Measurements from ENCODE around the gene STEEP1.

STEEP1 gene

DNA sequence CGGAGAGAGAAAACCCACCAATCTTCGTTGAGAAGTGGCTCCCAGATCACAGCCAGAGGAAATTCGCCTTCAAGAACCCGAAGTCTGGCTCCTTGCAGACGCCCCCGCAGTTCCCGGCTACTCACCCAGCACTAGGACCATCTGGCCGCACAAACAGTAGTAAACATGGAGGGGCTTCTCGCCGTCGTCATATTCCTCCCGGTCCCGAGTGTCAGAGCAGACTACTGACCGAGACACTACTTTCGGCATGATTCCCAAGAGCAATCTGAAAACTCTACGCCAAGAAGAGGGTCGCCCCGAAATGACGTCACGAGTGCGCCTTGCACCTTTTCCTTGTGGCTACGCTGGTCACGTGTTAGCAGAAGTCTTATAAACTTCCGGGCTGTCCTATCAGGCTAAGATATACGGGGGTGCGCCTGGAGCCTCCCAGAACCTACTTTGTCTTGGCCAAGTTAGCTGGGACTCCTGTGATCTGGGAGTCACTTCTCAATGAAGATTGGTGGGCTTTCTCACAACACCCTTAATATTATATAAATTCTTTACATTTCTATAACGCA lies at the start of gene STEEP1:
Gene STEEP1 (minus strand): TSS at position 303 of the 557 bp plus-strand sequence. CDS start 54 bp downstream, at position 249.
- peak; percentile 85 for DNase-seq (ENCODE audit: low spot score)

DNA sequence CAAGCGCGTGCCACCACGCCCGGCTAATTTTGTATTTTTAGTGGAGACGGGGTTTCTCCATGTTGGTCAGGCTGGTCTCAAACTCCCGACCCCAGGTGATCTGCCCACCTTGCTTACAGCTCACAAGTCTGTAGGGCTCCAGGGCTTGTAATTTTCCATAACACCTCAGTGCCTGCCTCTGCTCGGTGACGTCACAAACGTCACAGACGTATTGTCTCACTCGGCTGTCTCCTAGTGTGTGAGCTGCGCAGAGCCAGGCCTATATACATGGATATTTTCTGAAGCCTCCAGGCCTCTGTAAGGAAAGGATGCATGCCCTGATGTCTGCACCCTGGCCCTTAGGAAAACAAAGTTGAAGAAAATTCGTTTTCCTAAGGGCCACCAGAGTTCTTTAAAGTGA lies 49.6 kb upstream of the STEEP1 start:
- no peak for DNase-seq (ENCODE audit: low spot score)

DNA sequence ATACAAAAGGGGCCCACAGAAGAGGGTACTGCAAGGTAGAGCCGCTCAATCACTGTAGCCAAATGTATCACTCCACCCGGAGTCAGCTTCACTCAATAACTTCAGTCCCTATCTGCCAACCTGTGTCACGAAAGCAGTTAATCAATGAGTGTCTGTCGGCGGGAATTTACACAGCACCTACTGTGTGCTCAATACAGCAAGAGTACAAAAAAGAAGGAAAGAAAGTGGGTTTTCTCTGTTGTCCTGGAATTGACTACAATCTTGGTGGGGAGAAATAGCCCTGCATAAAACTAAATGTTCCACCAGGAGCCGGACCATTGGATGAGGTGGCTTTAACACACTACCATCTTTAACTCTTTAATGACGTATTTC lies 41.8 kb upstream of the STEEP1 start:
- DNase-seq (ENCODE audit: low spot score), result no peak

DNA sequence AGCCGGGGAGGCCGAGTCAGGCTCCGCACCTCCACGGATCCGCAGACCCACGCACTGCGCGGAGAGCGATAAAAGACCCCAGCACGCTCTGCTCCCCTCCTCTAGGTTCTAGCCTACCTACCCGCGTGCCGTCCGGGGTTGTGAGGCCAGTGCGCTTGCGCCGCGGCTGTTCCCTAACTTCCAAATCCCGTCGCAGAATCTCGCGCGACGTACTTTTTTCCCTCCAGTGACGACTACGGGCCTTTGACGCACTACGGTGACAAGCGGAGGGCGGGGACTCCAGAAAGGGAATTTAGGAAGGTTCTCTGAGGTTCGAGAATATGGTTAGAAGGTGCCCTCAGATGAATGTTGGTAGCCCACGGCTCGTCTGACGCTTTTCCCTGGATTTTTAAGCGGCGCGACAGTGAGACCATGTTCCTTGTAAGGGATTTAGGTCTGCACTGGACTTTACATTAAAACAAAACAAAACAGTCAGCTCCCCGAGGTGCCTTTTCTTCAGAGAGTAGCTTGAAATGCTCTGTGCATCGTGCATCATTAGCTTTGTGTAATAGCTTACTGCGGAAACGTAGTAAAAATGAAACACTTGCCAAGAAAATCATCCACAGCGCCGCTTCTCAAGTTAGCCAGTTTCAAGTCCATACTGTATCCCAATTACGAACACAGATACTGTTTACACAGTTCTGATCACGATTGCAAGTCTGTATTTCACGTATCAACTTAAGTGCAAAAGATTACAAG lies 41.2 kb upstream of the STEEP1 start, which contains the start of gene NKRF:
Gene NKRF (minus strand): TSS at position 145 of the 738 bp plus-strand sequence.
- peak; percentile 85 for DNase-seq (ENCODE audit: low spot score)

DNA sequence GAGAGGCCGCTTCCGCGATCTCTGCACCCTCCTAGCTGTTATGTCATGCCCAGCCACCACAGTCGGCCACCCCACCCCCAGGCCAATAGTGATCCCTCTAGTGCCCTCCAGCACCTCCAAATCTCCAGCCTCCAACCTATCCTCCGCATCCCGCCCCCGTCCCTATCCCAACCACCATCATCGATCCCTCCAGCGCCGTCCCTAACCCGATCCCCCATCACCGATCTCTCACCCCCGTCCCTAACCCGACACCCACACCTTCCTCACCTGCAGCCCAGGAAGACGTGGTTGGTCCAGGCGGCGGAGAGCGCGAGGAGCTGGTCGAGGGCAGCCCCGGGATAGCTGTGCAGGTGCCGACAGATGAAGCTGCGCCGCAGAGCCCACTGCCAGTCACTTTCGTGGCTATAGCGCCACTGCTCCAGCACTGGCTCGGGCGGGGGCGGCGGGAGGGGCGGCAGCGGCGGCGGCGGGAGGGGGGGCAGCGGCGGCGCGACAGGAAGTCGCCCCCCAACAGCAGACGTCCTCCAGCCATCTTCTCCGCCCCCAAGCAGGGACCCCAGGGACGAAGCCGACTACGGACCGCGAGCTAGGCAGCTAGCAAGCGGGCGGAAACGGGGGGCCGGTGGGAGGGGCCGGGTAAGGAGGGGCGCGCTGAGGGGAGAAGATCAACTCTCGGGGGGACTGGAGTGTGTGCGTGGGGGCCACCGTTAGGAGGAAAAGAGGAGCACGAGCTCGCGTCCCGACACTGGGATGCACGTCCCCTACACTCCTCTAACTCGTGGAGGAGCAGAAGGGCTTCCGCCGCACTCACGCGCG lies 40.5 kb upstream of the STEEP1 start:
- DNase-seq (ENCODE audit: low spot score), result peak; percentile 62

DNA sequence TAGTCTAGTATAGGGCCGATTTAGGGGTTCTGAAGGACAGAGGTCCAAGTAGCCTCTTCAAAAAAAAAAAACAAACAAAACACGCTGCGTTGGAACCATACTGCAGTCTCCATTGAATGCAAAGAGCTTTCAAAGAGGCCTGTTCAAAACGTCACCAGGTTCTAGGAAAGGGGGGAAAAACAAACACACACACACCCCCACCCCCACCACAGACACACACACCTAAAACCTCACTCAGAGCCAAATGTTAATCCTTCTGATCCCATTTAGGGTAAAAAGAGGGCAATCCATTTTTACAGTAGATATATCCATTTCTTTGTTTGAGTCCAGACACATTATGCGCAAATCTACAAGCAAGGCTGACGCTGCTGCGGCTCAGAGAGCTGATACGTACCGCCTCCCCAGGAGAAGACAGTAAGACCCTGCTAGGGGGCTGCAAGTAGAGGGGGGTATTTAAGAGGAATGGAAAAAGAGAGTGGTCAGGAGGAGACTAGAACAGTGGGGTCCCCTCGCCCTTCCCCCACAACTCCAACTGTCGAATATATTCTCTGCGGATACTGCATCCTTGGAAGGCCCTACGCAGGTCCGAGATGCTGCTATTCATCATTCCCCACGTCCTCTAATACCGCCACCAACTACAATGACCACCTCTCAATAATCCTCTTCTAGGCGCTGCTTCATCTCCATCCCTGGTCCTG lies 39.7 kb upstream of the STEEP1 start:
- DNase-seq (ENCODE audit: low spot score), result no peak

DNA sequence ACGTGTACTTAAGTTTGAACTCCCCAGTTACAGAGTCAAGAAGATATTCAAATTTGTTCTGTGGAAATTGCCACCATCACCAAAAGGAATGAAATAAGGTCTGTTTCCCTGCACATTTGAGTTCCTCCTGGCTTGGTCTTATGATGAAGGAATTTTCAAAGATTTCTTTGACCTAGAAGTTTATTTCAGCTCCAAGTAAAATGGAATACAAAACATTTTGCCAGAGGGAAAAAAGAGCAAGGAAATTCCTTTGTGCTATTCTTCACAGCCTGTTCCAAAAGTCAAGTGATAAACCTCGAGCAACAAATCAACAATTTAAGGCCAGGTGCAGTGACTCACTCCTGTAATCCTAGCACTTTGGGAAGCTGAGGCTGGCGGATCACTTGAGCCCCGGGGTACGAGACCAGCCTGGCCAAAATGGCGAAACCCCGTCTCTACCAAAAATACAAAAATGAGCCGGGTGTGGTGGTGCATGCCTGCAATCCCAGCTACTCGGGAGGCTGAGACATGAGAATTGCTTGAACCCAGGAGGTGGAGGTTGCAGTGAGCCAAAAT lies 37.6 kb upstream of the STEEP1 start:
- DNase-seq (ENCODE audit: low spot score), result no peak

DNA sequence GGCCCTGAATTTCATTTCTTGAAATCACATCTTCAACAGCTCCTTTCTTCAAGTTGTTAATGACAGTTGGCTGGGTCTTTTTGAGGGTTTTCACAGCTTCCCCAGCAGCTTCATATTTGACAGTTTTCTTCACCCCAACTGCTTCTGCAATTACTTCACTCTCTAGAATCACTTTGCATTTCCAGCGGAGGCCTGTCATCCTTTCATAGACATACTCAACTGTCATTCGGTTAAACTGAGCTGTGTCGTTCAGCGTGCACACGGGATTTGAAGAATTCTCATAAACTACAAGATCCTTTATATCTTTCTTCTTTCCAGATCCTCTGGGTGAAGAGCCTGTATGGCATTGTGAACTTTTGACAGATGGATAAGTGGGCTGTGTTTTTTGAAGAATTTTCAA lies 24.6 kb upstream of the STEEP1 start:
- DNase-seq (ENCODE audit: low spot score), result no peak

DNA sequence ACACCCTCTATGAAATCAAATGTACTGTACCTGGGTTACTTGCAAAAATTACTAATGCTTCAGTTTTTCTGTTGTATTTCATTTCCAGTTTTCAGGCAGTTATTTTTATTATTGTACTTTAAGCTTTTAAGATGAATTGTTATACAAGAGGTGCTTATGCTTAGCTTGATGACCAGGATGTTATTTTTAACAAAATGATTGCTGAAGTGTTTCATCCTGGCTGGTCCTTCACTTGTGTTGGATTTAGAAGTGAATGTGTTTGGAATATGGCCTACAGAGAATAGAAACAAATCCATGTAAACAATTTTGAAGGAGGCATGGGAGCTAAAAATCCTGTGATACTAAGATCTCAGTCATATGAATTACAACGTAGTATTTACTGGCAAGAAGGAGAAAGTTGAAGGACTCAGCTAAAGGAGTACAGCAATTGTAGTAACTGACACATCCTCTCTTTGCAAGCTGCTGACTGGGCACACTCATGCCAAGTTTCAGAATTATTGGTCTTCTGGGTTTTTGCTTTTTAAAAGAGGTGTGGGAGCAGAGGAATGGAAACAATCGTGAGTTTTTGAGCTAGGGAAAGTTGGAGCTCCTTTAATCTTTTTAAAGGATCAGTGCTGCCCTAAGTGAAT lies 18.3 kb upstream of the STEEP1 start:
- DNase-seq (ENCODE audit: low spot score), result no peak

DNA sequence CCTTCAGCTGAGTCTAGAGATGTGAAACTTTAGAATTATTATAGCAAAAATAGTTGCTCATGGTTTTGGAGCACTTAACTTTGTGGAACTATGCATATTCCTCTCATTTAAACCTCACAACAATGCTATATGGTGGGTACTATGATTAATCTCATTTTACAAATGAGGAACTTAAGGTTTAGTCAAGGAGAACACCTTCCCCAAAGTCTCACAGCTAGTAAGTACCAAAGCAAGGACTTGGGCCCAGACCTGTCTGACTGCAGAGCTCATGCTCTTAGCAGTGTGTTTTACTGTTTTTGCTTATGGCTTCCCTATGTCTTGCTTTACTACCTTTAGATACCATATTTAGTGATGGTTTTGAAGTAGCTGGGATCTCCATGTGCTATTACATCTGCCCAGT lies 14.2 kb upstream of the STEEP1 start:
- no peak for DNase-seq (ENCODE audit: low spot score)

DNA sequence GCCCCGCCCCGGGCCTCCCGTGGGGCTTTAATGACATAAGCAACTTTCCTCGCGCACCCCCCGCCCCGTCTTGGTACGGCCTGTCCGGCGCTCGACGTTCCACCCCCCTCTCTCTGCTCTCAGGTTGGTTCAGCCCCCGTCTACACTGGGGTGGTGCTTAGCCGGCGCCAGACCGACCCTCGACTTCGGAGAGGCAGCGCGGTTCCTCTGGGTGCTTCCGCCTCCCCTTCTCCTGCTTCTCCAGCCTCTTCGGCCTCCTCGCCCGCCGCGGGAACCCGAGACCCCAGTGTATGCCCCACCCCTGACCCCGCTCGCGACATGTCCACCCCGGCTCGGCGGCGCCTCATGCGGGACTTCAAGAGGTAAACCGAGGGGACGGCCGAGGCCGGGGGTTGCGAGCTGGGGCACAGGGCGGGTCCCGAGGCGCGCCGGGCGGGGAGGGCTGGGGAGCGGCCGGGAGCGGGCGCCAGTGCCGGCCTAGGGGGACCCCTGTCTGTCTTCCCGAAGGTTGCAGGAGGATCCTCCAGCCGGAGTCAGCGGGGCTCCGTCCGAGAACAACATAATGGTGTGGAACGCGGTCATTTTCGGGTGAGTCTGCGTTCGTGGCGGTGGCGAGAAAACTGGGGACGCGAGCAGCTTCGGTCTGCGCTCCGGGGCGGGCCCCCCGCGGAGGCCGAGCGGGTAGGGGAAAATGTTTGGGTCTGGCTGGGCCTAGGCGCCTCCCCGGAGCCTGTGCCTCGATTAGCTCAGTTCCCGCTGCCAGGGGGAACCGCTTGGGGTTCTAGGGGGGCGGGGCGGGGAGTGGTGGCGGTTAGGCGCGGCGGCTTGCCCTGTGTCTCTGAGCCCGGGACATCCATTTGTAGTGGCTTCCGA lies 9.4 kb upstream of the STEEP1 start, which contains the start of gene UBE2A:
Gene UBE2A (plus strand): TSS at position 170 of the 873 bp plus-strand sequence. CDS start 149 bp downstream, at position 319.
- peak; percentile 89 for DNase-seq (ENCODE audit: low spot score)

DNA sequence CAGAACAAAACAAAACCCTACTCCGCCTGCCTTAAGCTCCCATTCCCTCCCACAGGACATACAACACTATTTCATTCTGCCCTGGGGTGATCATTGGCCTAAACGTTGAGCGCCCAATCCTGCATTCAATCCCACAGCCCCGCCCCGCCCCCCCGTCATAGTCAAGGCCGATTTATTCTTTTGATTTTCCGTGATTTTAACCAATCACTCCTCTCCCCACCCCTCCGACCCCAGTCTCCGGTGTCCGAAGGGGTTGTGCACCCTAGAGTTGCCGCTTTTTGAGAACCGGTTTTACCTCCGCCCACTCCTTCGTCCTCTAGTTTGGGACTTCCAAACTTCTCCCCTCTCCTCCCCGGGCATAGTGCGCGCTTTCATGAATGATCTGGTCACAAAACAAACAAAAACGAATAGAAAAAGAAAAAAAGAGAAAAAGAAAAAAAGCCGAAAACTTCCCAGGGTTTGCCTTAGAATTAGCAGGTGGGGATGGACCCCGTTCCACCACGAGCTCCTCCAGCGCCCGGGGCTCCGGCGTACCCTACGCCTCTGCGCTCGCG lies 8.7 kb upstream of the STEEP1 start:
- peak; percentile 46 for DNase-seq (ENCODE audit: low spot score)

DNA sequence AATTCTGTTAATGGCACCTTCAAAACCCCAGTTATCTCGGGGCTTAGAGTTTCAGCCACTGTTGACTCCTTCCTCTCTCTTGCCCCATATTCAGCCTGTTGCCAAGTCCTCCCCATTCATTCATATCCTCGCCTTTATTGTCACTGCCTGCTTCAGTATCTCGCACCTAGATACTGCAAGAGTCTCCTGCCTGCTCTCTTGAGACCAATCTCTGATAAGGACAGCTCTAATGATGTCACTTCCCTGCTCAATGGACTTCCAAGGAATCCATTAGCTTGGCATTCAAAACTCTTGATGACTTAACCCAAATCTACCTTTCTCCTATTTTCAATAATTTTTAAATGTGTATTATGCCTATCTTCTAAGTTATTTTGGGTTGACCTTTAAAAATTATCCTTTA lies 8.0 kb upstream of the STEEP1 start:
- DNase-seq (ENCODE audit: low spot score), result no peak

DNA sequence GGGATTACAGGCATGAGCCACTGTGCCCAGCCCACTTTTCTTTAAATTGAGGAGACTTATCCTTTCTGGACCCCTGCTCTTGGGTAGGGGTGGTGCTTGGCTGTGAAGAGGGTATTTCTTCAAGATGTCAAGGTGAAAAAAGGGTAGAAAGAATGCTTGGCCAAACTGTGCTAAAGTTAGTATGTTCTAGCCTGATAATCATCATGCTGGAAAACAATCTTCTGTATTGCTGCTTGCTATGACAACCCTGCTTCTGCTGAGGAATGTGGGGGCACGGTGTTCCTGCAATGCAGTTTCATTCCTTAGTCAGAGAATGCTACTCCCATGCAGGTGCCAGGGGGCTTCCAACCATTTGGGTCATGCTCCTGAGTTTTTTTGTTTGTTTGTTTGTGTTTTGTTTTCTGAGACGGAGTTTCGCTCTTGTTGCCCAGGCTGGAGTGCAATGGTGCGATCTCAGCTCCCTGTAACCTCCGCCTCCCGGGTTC lies 5.2 kb upstream of the STEEP1 start:
- DNase-seq (ENCODE audit: low spot score), result no peak

DNA sequence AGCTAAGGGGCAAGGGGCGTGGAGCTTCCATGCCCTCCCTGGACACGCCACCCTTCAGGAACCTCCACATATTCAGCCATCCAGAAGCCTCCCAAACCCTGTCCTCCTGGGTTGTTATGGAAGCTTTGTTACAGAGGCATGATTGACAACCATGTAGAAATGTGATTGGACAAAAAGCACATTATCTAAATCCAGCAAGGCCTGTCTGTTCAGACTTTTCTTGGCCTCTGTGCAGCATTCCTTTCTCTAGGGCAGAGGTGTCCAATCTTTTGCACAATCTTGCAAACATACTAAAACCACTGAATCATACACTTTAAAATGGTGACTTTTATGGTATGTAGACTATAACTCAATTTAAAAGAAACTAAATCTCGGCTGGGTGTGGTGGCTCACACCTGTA lies 12.7 kb downstream of the STEEP1 start:
- no peak for DNase-seq (ENCODE audit: low spot score)

DNA sequence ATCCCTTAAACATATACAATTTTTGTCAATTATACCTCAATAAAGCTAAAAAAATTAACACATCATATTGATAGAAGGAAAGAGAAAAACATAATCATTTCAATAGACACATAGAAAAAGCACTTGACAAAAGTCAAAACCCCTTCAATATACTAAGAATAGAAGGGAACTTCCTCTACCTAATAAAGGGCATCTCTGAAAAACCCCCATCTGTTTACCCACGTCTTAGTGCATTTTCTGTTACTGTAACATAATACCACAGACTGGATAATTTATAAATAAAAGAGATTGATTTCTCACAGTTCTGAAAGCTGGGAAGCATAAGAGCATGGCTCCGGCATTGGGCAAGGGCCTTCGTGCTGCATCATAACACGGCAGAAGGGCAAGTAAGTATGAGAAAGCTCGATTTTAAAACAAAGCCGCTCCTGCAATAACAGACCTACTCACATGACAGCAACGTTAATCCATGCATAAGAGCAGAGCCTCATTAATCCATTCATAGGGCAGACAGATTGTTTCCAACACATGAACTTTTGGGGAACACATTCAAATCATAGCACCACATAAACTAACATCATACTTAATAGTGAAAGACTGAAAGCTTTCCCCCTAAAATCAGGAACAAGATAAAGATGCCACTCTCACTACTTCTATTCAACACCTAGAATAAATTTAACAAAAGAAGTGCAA lies 15.7 kb downstream of the STEEP1 start:
- no peak for DNase-seq (ENCODE audit: low spot score)

DNA sequence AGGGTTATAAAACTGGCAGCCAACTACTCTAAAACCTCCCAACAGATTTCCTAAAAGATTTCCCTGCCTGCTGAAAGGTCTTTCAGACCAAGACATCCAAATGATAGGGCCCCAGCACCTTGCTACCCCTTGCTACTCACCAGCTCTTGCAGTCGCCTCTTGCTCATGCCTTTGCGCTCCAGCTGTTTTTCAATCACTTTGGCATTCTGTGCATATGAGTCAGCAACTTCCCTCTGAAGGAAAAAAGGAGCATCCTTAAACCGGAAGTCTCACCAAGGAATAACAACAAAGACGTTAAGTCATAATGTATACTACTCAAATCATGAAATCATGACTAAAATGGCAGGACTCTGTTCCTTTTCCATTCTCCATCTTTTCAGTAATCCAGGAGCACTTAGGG lies 24.0 kb downstream of the STEEP1 start:
- DNase-seq (ENCODE audit: low spot score), result no peak

DNA sequence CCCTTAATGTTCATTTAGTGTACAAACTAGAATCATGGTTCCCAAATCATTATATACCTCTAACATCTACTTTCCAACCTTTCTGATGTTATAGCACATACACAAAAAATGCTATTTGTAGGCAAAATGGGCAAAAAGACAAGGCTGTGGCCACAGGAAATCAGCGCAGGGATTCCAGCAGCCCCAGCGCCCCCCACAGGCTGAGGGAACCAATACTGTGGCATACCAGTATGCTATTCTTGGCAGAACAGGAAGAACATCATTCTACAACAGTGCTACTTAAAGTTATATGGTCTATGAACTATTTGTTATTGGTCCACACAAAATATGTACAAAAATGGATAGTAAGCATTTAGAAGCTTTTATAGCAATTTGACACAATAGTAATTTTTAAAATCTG lies 25.3 kb downstream of the STEEP1 start:
- no peak for DNase-seq (ENCODE audit: low spot score)

DNA sequence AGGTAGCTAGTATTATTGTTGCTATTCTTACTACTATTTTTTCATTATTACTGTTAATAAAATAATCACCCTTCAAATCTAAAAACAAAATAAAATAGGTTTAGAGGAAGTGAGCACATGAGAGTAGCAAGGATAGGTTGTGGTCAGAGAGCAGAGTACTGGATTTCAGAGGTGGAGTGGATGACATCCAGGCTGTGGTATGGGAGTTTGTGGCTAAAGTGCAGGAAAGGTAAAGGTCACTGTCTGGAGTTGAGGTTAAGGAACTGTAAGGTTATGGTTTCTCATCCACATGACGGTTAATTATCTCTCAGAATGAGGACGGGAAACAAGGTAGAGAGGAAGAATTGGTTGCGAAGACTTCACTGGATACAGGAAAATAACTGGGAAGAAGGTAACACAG lies 27.7 kb downstream of the STEEP1 start:
- no peak for DNase-seq (ENCODE audit: low spot score)
